Esophagus muscularis mucosa (tissue), 4 donors: ENCODE results near the gene TSPAN2. TPM values are rescaled to one million over a fixed set of nuclear protein-coding genes. Genes with fewer than 3 reads are reported as not detected.
A peak's percentile ranks its signal among the peaks of the same experiment; 100 is the strongest.

Experiments used
- DNase-seq: peaks from one replicate; pipeline ENCODE4 v3.0.0-alpha.2; 2017; ENCODE audit errors: extremely low spot score
- H3K27ac ChIP-seq, 4 donors: fragments of 200-600 bp; sonication (generic); replicated peaks in 1 of 4; 1 replicate in 3 of 4; 2 replicates in 1 of 4; pipeline ENCODE4 v1.5.1; 2016 to 2019; ENCODE audit warnings: mild to moderate bottlenecking in 1 of 4
- H3K27me3 ChIP-seq, 4 donors: fragments of 200-600 bp; sonication (generic); one replicate each; pipeline versions ENCODE4 v1.5.1 to v1.6.0; 2016 to 2019
- H3K36me3 ChIP-seq, 4 donors: fragments of 200-600 bp; sonication (generic); one replicate each; pipeline ENCODE4 v1.5.1; 2016 to 2019
- H3K4me1 ChIP-seq, 4 donors: fragments of 200-600 bp; sonication (generic); one replicate each; pipeline ENCODE4 v1.5.1; 2016 to 2019
- H3K4me3 ChIP-seq, 4 donors: fragments of 200-600 bp; sonication (generic); 1 replicate in 2 of 4; 2 replicates in 2 of 4; pipeline ENCODE4 v1.5.1; 2016 to 2019; ENCODE audit warnings: mild to moderate bottlenecking in 4 of 4, moderate library complexity in 1 of 4
- H3K9me3 ChIP-seq, 4 donors: fragments of 200-600 bp; sonication (generic); 1 replicate in 3 of 4; 2 replicates in 1 of 4; pipeline ENCODE4 v1.5.1; 2016 to 2019
- EP300 ChIP-seq: sonication (generic); formaldehyde crosslinking; IDR thresholded peaks from one replicate; pipeline ENCODE4 v1.6.1; 2017; ENCODE audit warnings: antibody characterized with exemption
- POLR2A ChIP-seq: fragments of 450-650 bp; IDR thresholded peaks from one replicate; pipeline ENCODE4 v1.6.1; 2017; ENCODE audit warnings: antibody characterized with exemption, moderate library complexity, mild to moderate bottlenecking, low read depth
- POLR2AphosphoS5 ChIP-seq, 2 donors: sonication (generic); formaldehyde crosslinking; IDR thresholded peaks; one replicate each; pipeline ENCODE4 v1.6.1; 2017; ENCODE audit warnings: antibody characterized with exemption in 2 of 2
- whole genome bisulfite sequencing: methylation state at CpG from one replicate; pipeline ENCODE4 v1.1.5; 2018; 5-methylcytosine and 5-hydroxymethylcytosine counted together
- intact Hi-C: fragments of 100-400 bp; cut with DNase I; formaldehyde crosslinking; loops from one replicate; pipeline ENCODE4 v1.15.1; 2023
- total RNA-seq, 4 donors: library from RNA; depleted of rRNA; stranded (reverse); fragments of >200 nt; gene quantifications; one replicate each; pipeline versions ENCODE4 v1.1.0 to v1.2.1, GENCODE V29; 2016
- TF ChIP-seq, protein P1 (sequence below), 3 experiments: fragments of 200-600 bp in 2 of 3; fragments of 450-650 bp in 1 of 3; sonication (generic) in 2 of 3; IDR thresholded peaks; one replicate each; pipeline ENCODE4 v1.5.1; 2017 to 2019; ENCODE audit warnings: antibody characterized with exemption in 3 of 3, mild to moderate bottlenecking in 2 of 3, moderate library complexity in 1 of 3

TSPAN2 gene
- total RNA-seq, 4 donors from 2014 or later, result 35.8 to 70.2 (median 66.7) TPM

DNA sequence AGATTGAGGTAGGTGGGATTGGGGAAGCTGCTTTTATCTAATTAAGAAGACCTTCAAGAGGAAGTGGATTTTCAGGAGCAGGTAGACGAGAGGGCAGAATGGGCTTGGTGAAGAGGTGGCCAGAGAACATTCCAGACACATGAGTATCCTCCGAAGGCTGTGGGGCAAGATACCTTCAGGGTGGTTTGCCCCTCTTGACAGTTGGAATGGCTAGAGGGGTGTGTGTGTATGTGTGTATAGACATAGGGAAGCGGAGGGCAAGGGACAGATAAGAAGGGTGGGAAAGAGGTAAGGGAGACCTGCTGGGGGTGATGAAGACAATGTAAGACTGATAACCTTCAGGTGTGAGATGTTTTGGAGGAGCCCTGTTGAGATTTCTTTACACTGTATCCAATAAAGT, 46.8 kb upstream of the TSPAN2 start:
- Histone ChIP-seq H3K4me1 (peaks cover 13 to 27% (median 20%) of the 10 kb centered on the region in 4 donors), H3K36me3 (no peaks in the 10 kb centered on the region), H3K27ac (no peak overlapping the region), H3K4me3 (no peak overlapping the region), H3K9me3 (no peaks in the 10 kb centered on the region), H3K27me3 (peaks cover 0 to 3% (median 0%) of the 10 kb centered on the region in 4 donors)
- TF ChIP-seq POLR2A (no peak), POLR2AphosphoS5 (IDR thresholded peaks at IDR 0.05) (no peak), EP300 (no peak)
- TF ChIP-seq, protein P1, sequence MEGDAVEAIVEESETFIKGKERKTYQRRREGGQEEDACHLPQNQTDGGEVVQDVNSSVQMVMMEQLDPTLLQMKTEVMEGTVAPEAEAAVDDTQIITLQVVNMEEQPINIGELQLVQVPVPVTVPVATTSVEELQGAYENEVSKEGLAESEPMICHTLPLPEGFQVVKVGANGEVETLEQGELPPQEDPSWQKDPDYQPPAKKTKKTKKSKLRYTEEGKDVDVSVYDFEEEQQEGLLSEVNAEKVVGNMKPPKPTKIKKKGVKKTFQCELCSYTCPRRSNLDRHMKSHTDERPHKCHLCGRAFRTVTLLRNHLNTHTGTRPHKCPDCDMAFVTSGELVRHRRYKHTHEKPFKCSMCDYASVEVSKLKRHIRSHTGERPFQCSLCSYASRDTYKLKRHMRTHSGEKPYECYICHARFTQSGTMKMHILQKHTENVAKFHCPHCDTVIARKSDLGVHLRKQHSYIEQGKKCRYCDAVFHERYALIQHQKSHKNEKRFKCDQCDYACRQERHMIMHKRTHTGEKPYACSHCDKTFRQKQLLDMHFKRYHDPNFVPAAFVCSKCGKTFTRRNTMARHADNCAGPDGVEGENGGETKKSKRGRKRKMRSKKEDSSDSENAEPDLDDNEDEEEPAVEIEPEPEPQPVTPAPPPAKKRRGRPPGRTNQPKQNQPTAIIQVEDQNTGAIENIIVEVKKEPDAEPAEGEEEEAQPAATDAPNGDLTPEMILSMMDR (IDR thresholded peaks at IDR 0.05), result no peak
- DNase-seq, result no peak
- WGBS, result 78% methylated on average over 3 of the region's 3 CpGs
- intact Hi-C loops, result loop anchor here (10.0 kb wide), 1 partner anchor 629 kb away; the partner anchor contains the start of gene CASQ2

DNA sequence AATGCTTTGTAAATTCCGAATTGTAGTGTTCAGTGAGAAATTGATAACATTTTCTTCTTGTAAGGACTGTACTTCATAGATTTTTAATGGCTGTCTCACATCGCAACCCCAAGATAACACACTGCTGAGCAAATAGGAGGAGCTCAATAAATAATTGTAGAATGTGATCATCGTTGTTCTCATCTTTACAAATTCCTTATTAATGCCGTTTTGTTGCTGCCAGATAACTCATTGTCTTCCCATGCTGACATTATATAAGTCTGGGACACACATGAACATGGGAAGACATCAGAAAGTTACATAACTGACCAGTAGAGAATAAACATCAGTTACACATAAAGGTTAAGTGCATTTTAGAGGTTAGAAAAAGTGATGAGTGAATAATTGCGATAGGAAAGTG, 46.4 kb upstream of the TSPAN2 start:
- no peak for DNase-seq
- intact Hi-C loops, result loop anchor here (10.0 kb wide), 1 partner anchor 629 kb away; the partner anchor contains the start of gene CASQ2
- Histone ChIP-seq H3K4me1 (peaks cover 13 to 27% (median 20%) of the 10 kb centered on the region in 4 donors), H3K9me3 (no peaks in the 10 kb centered on the region), H3K27ac (peak overlapping the region in 1 of 4 donors; percentile 45), H3K27me3 (peaks cover 0 to 3% (median 0%) of the 10 kb centered on the region in 4 donors), H3K36me3 (no peaks in the 10 kb centered on the region), H3K4me3 (no peak overlapping the region)
- TF ChIP-seq POLR2AphosphoS5 (IDR thresholded peaks at IDR 0.05), result no peak
- TF ChIP-seq POLR2A, result no peak
- TF ChIP-seq EP300, result no peak
- 88% methylated on average over 5 of the region's 5 CpGs for WGBS

DNA sequence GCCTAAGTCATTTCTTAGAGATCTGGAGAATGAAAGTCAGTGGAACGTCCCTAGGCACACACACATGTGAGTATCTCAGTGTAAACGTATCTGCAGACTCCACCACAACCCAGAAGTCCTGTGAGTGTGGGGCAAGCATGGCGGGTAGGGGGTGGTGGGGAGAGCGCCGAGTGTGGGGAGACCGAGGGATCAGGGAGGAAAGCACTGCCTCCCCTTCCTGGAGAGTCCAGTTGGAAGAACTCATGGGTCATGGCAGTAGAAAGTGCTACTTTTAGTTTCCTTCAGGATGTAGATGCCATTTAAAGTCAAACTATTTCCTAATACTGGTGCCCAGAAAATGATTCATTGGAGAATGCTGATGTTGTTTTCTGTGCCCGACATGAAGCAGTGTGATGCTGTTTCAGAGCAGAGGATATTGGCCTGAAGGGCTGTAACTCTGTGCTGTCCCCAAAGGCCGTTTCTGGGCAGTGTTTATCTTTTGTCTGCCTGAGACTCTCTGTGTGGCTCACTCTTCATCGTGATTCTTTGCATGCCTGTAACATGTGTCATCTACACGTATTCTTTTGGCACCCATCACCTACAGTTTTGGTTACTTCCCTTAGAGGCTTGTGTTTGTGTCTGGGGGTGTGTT, 45.7 kb upstream of the TSPAN2 start:
- H3K4me1 ChIP-seq, result peaks cover 13 to 27% (median 20%) of the 10 kb centered on the region in 4 donors
- no peaks in the 10 kb centered on the region for H3K36me3 ChIP-seq
- H3K9me3 ChIP-seq, result no peaks in the 10 kb centered on the region
- peaks cover 0 to 3% (median 0%) of the 10 kb centered on the region in 4 donors for H3K27me3 ChIP-seq
- DNase-seq, result no peak
- peak overlapping the region in 3 of 4 donors; percentile 35 to 62 (median 45) for H3K27ac ChIP-seq
- intact Hi-C loops, result loop anchor here (10.0 kb wide), 1 partner anchor 630 kb away; the partner anchor contains the start of gene CASQ2
- WGBS, result 58% methylated on average over 10 of the region's 10 CpGs
- no peak for TF ChIP-seq EP300
- TF ChIP-seq, protein P1 (IDR thresholded peaks at IDR 0.05), result no peak
- TF ChIP-seq POLR2AphosphoS5 (IDR thresholded peaks at IDR 0.05), result peak; percentile 12 to 42
- TF ChIP-seq POLR2A, result no peak
- peak overlapping the region in 1 of 4 donors; percentile 6 for H3K4me3 ChIP-seq

DNA sequence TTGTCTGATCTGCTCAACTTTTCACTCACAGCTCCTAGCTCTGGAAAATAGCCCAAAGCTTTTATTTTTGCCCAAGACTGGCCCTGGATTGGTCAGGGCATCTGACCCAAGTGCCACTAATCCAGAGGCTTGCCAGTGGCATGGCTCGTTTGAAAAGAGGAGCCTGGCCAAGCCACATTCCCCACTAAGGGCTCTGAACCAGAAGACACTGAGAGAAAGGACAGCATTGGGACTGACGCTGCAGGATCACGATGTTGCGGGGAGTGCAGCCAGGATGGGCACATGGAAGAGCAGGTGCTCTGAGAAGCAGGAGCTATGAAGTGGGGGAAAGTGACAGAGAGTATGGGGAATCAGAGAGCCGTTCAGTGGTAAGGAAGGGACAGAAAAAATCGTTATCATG, 44.9 kb upstream of the TSPAN2 start:
- H3K27ac ChIP-seq, result peak overlapping the region in 1 of 4 donors; percentile 35
- WGBS, result 94% methylated on average over 6 of the region's 6 CpGs
- intact Hi-C loops, result loop anchor here (10.0 kb wide), 1 partner anchor 631 kb away; the partner anchor contains the start of gene CASQ2

DNA sequence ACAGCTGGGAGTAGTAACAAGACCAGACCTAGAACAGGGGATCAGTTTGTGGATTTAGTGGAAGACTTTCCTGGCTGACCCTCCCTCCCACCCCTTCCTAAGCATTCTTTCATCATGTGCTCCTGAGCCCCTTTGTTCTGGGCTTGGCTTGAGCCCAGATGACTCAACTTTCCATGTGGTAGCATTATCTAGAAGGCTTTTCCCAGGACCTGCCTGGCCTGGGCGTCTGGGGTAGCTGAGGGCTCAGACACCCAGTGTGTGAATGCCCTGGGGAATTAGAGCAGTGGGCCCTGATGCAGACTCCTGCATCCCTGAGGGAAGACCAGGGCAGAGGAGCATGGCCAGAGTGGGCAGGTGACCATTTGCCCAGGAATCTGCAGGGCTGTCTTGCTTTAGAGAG, 44.1 kb upstream of the TSPAN2 start:
- intact Hi-C loops, result loop anchor here (10.0 kb wide), 1 partner anchor 631 kb away; the partner anchor contains the start of gene CASQ2
- Histone ChIP-seq H3K27ac (no peak overlapping the region), H3K4me1 (peaks cover 11 to 18% (median 14%) of the 10 kb centered on the region in 4 donors), H3K36me3 (no peaks in the 10 kb centered on the region), H3K9me3 (no peaks in the 10 kb centered on the region), H3K4me3 (no peak overlapping the region), H3K27me3 (no peaks in the 10 kb centered on the region)
- TF ChIP-seq, protein P1 (IDR thresholded peaks at IDR 0.05), result no peak
- no peak for TF ChIP-seq POLR2A
- TF ChIP-seq EP300, result no peak
- no peak for TF ChIP-seq POLR2AphosphoS5 (IDR thresholded peaks at IDR 0.05)
- no CpG with 5 or more reads among the region's 1 CpG for WGBS
- DNase-seq, result no peak

More for the DNA sequence above, 44.9 kb upstream of the TSPAN2 start:
- Histone ChIP-seq H3K27me3 (peaks cover 0 to 3% (median 0%) of the 10 kb centered on the region in 4 donors), H3K36me3 (no peaks in the 10 kb centered on the region), H3K4me1 (peaks cover 13 to 26% (median 19%) of the 10 kb centered on the region in 4 donors), H3K4me3 (no peak overlapping the region), H3K9me3 (no peaks in the 10 kb centered on the region)
- no peak for DNase-seq
- TF ChIP-seq POLR2AphosphoS5 (IDR thresholded peaks at IDR 0.05) (no peak), EP300 (no peak), POLR2A (no peak)
- TF ChIP-seq, protein P1 (IDR thresholded peaks at IDR 0.05), result no peak
